HuH-7 (cell line): ENCODE measurements around the gene RP9.

Experiments used
- DNase-seq: peaks from one replicate; pipeline ENCODE4 v3.0.0; 2011; ENCODE audit warnings: low spot score

RP9 gene

DNA sequence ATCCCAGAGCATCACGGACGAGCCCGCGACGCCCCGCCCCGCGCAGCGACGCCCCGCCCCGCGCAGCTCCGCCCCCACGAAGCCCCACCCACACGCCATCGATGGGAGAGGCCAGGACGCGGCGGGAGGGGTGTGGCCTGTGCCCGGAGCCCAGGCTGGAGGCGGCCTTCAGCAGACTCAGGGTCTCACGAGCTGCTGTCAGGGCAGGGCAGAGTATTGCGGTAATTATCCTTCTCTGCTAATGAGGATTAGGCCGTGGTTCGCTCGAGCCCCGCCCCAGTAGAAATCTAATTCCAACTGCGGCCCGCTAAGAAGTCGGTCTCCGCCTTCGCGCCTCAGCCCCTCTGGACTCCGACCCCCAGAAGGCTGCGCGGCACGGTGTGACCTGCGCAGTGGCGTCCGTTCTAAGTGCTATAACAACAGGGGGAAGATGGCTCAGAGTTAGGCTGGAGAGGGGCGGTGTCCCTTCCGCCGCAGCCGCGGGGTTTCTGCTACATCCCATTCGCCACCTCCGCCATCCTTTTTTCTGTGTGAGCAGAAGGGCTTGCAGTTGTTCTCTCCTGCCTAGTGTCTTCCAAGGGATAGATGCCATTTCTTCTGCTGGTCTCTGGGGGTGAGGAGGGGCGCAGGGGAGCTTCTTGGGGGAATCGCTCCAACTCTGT is 46.3 kb downstream of the RP9 start:
- DNase-seq = peak; percentile 93

GRCh38 chr7:33062023-33062781 is 47.0 kb downstream of the RP9 start, which contains the start of gene NT5C3A:
Gene NT5C3A (minus strand): TSS chr7:33062776. CDS start chr7:33062705, 71 bp downstream.
- peak; percentile 57 for DNase-seq

DNA sequence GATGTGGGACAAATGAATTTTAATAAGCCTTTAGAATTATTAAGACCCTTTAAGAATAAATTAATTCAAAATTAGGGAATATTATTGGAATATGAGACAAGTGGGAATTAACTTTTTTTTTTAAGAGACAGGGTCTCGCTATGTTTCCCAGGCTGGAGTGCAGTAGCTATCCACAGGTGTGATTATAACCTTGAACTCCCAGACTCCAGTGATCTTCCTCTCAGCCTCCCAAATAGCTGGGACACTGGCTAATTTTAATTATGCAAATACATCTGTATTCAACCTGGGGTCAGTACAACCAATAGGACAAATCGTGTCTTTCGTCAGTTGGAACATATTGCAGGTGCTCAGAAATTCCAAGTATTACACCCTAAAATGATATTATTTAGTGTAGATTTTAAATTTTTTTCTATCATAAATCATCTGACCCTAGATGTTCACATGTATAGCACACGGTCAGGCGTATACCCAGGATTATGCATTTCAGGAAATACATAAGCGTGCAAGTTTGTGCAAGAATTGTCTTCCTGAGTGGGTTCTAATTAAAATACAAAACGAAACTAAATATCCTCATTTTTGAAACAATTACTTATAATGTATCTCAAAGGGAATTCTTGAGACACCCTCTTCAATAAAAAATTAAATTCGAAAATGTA is 47.8 kb downstream of the RP9 start:
- DNase-seq = no peak

DNA sequence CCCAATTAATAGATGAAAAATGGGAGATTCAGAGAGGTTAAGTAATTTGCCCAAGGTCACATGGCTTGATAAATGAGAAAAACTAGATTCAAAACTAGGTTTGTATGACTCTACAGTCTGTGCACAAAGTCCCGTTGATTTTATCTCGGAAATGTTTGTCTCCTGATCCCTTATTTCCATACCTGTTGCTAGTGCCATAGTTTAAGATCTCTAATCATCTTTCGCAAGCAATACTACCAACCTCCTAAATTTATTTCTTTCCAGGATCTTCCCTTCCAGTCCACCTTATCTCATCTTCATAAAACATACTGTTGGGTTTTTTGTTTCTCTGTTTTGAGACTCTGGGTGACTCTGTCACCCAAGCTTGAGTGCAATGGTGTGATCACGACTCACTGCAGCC is 49.6 kb downstream of the RP9 start:
- DNase-seq = no peak

DNA sequence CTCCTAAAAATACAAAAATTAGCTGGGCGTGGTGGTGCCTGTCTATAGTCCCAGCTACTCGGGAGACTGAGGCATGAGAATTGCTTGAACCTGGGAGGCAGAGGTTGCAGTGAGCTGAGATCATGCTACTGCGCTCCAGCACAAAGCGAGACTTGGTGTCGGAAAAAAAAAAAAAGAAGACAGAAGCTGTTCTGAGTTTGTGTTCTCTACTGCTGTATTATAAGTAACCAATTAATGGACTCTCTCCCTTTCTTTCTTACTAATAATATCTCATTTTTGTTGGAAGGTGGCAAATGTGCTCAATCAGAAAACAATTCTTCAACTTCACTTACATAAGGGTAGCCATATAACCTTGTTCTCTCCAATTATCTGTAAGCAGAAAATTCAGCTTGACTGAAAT is 54.0 kb downstream of the RP9 start:
- DNase-seq = no peak

GRCh38 chr7:33054261-33054964 is 54.8 kb downstream of the RP9 start:
- DNase-seq = no peak

DNA sequence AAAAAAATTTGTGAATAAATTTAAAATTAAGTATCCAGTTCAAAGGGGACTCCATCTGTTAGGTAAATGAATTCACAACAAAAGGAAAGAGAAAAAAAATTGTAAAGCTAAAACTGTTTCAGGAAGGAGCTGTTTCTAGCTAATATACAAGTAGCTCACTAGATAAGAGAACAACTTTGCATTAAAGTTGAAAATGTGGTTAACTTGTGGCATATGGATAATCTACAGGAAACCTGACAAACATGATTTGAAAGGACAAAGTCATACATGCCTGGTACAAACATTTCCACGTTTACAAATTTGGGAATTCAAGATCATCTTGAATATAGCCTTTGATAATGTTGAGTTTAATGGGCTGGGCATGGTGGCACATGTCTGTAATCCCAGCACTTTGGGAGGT is 55.5 kb downstream of the RP9 start:
- no peak for DNase-seq

DNA sequence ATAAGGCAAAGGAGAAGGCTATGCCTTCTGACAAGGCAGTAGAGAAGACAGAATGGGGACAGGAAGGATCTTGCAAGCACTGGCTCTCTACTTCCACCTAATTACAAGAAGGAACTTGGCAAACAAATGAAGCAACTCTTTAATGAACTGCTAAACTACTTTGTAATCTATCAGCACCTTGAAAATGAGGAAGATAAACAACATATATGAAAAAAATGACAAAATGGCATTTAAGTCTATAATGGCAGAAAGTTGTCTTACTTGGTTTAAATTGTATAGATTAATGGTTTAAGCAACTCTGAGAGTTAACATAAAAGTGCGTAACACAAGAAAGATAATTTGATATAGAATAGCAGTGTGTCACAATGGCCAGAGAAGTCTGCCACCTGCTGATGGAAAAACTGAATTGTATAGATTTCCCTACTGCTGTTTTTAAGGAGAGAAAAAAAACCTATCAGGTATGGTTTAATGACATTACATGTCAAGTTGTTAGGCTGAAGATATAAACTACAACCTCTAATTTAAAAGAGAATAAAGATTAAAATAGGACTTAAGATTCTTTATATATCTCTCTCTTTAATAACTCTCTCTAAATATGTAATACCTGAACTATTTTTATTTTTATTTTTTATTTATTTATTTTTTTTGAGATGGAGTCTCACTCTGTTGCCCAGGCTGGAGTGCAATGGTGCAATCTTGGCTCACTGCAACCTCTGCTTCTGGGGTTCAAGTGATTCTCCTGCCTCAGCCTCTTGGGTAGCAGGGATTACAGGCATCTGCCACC is 58.5 kb downstream of the RP9 start:
- no peak for DNase-seq

DNA sequence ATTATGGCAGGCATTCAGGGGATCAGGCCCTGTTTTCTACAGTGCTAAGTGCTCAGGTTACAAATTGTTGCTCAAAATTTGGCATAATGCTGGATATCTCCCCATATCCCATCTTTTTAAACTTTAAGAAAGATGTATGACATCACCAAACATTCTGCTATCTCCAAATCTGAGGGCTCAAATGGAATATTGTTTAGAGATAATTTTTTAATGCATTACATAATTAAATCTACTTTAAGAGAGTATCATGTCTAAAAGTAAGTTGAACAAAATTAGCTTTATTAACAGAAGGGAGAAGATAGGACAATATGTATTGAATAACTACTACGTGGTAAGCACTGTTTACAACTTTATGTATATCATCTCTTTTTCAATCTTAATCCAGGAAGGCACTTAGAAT is 60.5 kb downstream of the RP9 start:
- DNase-seq = no peak

- DNase-seq = no peak
Observed at GRCh38 chr7:33048257-33048656, 60.9 kb downstream of the RP9 start.

- no peak for DNase-seq
Observed at GRCh38 chr7:33044986-33045385, 64.2 kb downstream of the RP9 start.
